IMR-90 (cell line): ENCODE results near the gene TESK2. TPM values are rescaled to one million over a fixed set of nuclear protein-coding genes. Genes with fewer than 3 reads are reported as not detected.

Source experiments
- ATAC-seq: fragments of 200-7000 bp; cut with Tn5 transposase; 2 replicates; pipeline ENCODE4 v1.9.1; 2020; ENCODE audit warnings: low read depth, mild to moderate bottlenecking, moderate library complexity
- BruUV-seq: library from RNA; stranded (reverse); fragments of 400-500 nt; replicated peaks from 2 replicates; lab custom pipeline; 2021; lab: Mats Ljungman, UMichigan
- CTCF ChIA-PET: fragments of 300-600 bp; formaldehyde crosslinking; extraction: SDS; loops from one replicate; lab custom pipeline; 2021; ENCODE audit warnings: antibody characterized with exemption; lab: Yijun Ruan, JAX
- POLR2A ChIA-PET: fragments of 300-600 bp; sonication (Branson Sonifier 250); formaldehyde crosslinking; loops from one replicate; lab custom pipeline; 2022; ENCODE audit warnings: antibody characterized with exemption; ENCODE audit not compliant: unreplicated experiment; lab: Charles Lee
- DNase-seq: peaks from one replicate; pipeline ENCODE4 v3.0.0; 2013
- H2AFZ ChIP-seq: replicated peaks from 2 replicates; pipeline ENCODE3; 2013; ENCODE audit warnings: low read length, mild to moderate bottlenecking; ENCODE audit not compliant: poor library complexity
- H2AK5ac ChIP-seq: 2 replicates; pipeline ENCODE4 v1.6.1; 2013; ENCODE audit warnings: low read depth, low read length, inconsistent platforms
- H2AK9ac ChIP-seq: replicated peaks from 2 replicates; pipeline ENCODE3; 2013; ENCODE audit warnings: mild to moderate bottlenecking, low read depth, low read length, moderate library complexity; ENCODE audit not compliant: poor library complexity
- H2BK120ac ChIP-seq: 2 replicates; pipeline ENCODE4 v1.6.1; 2013; ENCODE audit warnings: low read depth, low read length, inconsistent platforms
- H2BK15ac ChIP-seq: 3 replicates; pipeline ENCODE4 v1.6.1; 2013; ENCODE audit warnings: low read depth, low read length, inconsistent platforms
- H2BK20ac ChIP-seq: 2 replicates; pipeline ENCODE4 v1.6.1; 2013; ENCODE audit warnings: low read depth, mild to moderate bottlenecking, inconsistent platforms, low read length, moderate library complexity
- H2BK5ac ChIP-seq: 2 replicates; pipeline ENCODE4 v1.6.1; 2013; ENCODE audit warnings: mild to moderate bottlenecking, low read depth, low read length, inconsistent platforms; ENCODE audit not compliant: poor library complexity, severe bottlenecking
- H3K14ac ChIP-seq: replicated peaks from 2 replicates; pipeline ENCODE4 v1.6.1; 2013; ENCODE audit warnings: low read depth, low read length, inconsistent platforms
- H3K18ac ChIP-seq: 2 replicates; pipeline ENCODE4 v1.6.1; 2013; ENCODE audit warnings: low read depth, low read length, control low read depth
- H3K23ac ChIP-seq: 2 replicates; pipeline ENCODE4 v1.6.1; 2013; ENCODE audit warnings: low read depth, low read length, inconsistent platforms
- H3K27ac ChIP-seq: 2 replicates; pipeline ENCODE4 v1.5.1; 2013; ENCODE audit warnings: mild to moderate bottlenecking, control low read depth, low read length; ENCODE audit not compliant: insufficient read depth
- H3K27me3 ChIP-seq: 2 replicates; pipeline ENCODE4 v1.6.1; 2013; ENCODE audit warnings: low read length; ENCODE audit not compliant: control insufficient read depth, insufficient read depth
- H3K36me3 ChIP-seq: 2 replicates; pipeline ENCODE4 v1.6.1; 2013; ENCODE audit warnings: low read length, mixed read lengths; ENCODE audit not compliant: control insufficient read depth, insufficient read depth
- H3K4ac ChIP-seq: 2 replicates; pipeline ENCODE4 v1.6.1; 2013; ENCODE audit warnings: low read depth, low read length, inconsistent platforms
- H3K4me1 ChIP-seq: 2 replicates; pipeline ENCODE4 v1.6.1; 2013; ENCODE audit warnings: low read length, mixed read lengths; ENCODE audit not compliant: control insufficient read depth, insufficient read depth
- H3K4me2 ChIP-seq: 2 replicates; pipeline ENCODE4 v1.6.1; 2013; ENCODE audit warnings: low read depth, mild to moderate bottlenecking, control low read depth, low read length, moderate library complexity
- H3K4me3 ChIP-seq: 2 replicates; pipeline ENCODE4 v1.5.1; 2013; ENCODE audit warnings: low read depth, mild to moderate bottlenecking, control low read depth, low read length, moderate library complexity; ENCODE audit not compliant: insufficient read depth
- H3K56ac ChIP-seq: 2 replicates; pipeline ENCODE4 v1.6.1; 2013; ENCODE audit warnings: low read length, inconsistent platforms; ENCODE audit not compliant: insufficient read depth; ENCODE audit errors: extremely low read depth
- H3K79me1 ChIP-seq, 2 experiments: 2 replicates each; pipeline ENCODE4 v1.6.1; 2013; ENCODE audit warnings: low read length in 2 of 2, inconsistent platforms in 1 of 2, low read depth in 1 of 2
- H3K9ac ChIP-seq: 2 replicates; pipeline ENCODE4 v1.6.1; 2013; ENCODE audit warnings: low read depth, low read length, control low read depth
- H3K9me1 ChIP-seq: 2 replicates; pipeline ENCODE4 v1.6.1; 2013; ENCODE audit warnings: low read length, inconsistent platforms; ENCODE audit not compliant: insufficient read depth
- H3K9me3 ChIP-seq: 2 replicates; pipeline ENCODE4 v1.6.1; 2013; ENCODE audit warnings: low read length; ENCODE audit not compliant: control insufficient read depth, insufficient read depth
- H4K20me1 ChIP-seq: 2 replicates; pipeline ENCODE4 v1.6.1; 2013; ENCODE audit warnings: low read length, inconsistent platforms; ENCODE audit not compliant: insufficient read depth
- H4K5ac ChIP-seq: 2 replicates; pipeline ENCODE4 v1.6.1; 2013; ENCODE audit warnings: mild to moderate bottlenecking, low read depth, low read length, control low read depth
- H4K8ac ChIP-seq, 2 experiments: 2 replicates each; pipeline ENCODE4 v1.6.1; 2013; ENCODE audit warnings: low read depth in 2 of 2, low read length in 2 of 2, control low read depth in 1 of 2, inconsistent platforms in 1 of 2
- H4K91ac ChIP-seq: 2 replicates; pipeline ENCODE4 v1.6.1; 2013; ENCODE audit warnings: low read depth, low read length, inconsistent platforms; ENCODE audit not compliant: insufficient read depth
- BHLHE40 ChIP-seq: fragments of 150-350 bp; IDR thresholded peaks from 2 replicates; pipeline ENCODE4 v1.6.1; 2016; ENCODE audit warnings: mild to moderate bottlenecking, low read depth, low read length
- MAFK ChIP-seq: IDR thresholded peaks from 2 replicates; pipeline ENCODE4 v1.6.1; 2012; ENCODE audit warnings: low read depth, low read length, improper control_type of control experiment
- RCOR1 ChIP-seq: IDR thresholded peaks from 2 replicates; pipeline ENCODE4 v1.6.1; 2012; ENCODE audit warnings: mild to moderate bottlenecking, low read length, improper control_type of control experiment; ENCODE audit not compliant: insufficient replicate concordance
- USF2 ChIP-seq: fragments of 150-350 bp; IDR thresholded peaks from 2 replicates; pipeline ENCODE4 v1.6.1; 2017; ENCODE audit warnings: mild to moderate bottlenecking, antibody characterized with exemption, low read length, low read depth
- dilution Hi-C: fragments of 300-500 bp; cut with HindIII; formaldehyde crosslinking; loops from one replicate; pipeline ENCODE4 v1.14.3; 2018; ENCODE audit warnings: low sequenced_read_pairs; ENCODE audit not compliant: unreplicated experiment
- in situ Hi-C: fragments of 300-500 bp; cut with MboI; formaldehyde crosslinking; loops from 3 replicates; pipeline ENCODE4 v1.14.3; 2019; ENCODE audit warnings: low sequenced_read_pairs, inconsistent platforms, mixed read lengths
- intact Hi-C: fragments of 100-400 bp; cut with micrococcal nuclease; formaldehyde crosslinking; loops from 2 replicates; pipeline ENCODE4 v1.10.0; 2022
- polyA plus RNA-seq, 3 experiments: library from polyadenylated mRNA; depleted of rRNA; stranded (reverse); fragments of >200 nt; gene quantifications; 2 replicates each; pipeline ENCODE4 v1.2.3, GENCODE V29; 2012; ENCODE audit warnings: low replicate concordance in 1 of 3
- total RNA-seq: library from RNA; depleted of rRNA; stranded (reverse); fragments of >200 nt; gene quantifications from 2 replicates; pipeline ENCODE4 v1.2.3, GENCODE V29; 2012

Gene TESK2
- total and polyA plus RNA-seq, 2 of the 4 experiments (the other 2 are of a cell fraction), result 0.90 to 1.3 TPM

GRCh38 chr1:45378184-45378583 is 112.8 kb downstream of the TESK2 start:
- no peak overlapping the region for H2AK5ac ChIP-seq
- no peak overlapping the region for H3K4me3 ChIP-seq
- TF ChIP-seq BHLHE40 (no peak), MAFK (no peak), USF2 (no peak), RCOR1 (no peak)
- H3K9me3 ChIP-seq, result no peaks in the 10 kb centered on the region
- H3K4me2 ChIP-seq, result no peak overlapping the region
- no peaks in the 10 kb centered on the region for H4K20me1 ChIP-seq
- no peaks in the 10 kb centered on the region for H3K27me3 ChIP-seq
- in situ Hi-C loops, result no loop called here
- no peaks in the 10 kb centered on the region; the same call in 1 of the 2 replicates for H3K4me1 ChIP-seq
- dilution Hi-C loops, result no loop called here
- ChIA-PET CTCF (interaction anchor here (0.6 kb wide), 1 partner anchor 180 kb away, joined by 3 read pairs; no protein-coding TSS in a partner anchor), POLR2A (interaction anchor here (0.6 kb wide), 1 partner anchor 542 kb away, joined by 3 read pairs; no protein-coding TSS in a partner anchor)
- H3K56ac ChIP-seq, result no peak overlapping the region
- no peaks in the 10 kb centered on the region for H3K79me1 ChIP-seq
- peaks cover 4% of the 10 kb centered on the region; the same call in 1 of the 2 replicates for H3K9me1 ChIP-seq
- no peak overlapping the region for H3K18ac ChIP-seq
- no peak overlapping the region for H2AFZ ChIP-seq
- intact Hi-C loops, result no loop called here
- H4K8ac ChIP-seq, result no peak overlapping the region
- H4K91ac ChIP-seq, result no peak overlapping the region
- H2BK120ac ChIP-seq, result no peak overlapping the region
- H3K14ac ChIP-seq, result no peak overlapping the region
- no peak overlapping the region for H2BK5ac ChIP-seq
- H2BK20ac ChIP-seq, result no peak overlapping the region
- no peak overlapping the region for H2BK15ac ChIP-seq
- no peak overlapping the region for H3K27ac ChIP-seq
- H3K4ac ChIP-seq, result no peak overlapping the region
- DNase-seq, result no peak
- H3K36me3 ChIP-seq, result no peaks in the 10 kb centered on the region
- no peak overlapping the region for H2AK9ac ChIP-seq
- no peak overlapping the region for H3K23ac ChIP-seq
- BruUV-seq, result no TSS peak
- no peak overlapping the region for H3K9ac ChIP-seq
- no peak for ATAC-seq
- no peak overlapping the region for H4K5ac ChIP-seq
